Ramos (cell line): ENCODE data around the gene ABLIM2.
"Not testable (repeated sequence)": the region's sequence is repeated elsewhere in the genome, so short reads cannot be mapped to it uniquely, and the experiment has no call there.

Experiments
- in situ Hi-C: fragments of 300-500 bp; cut with MboI; formaldehyde crosslinking; loops from one replicate; pipeline ENCODE4 v1.14.3; 2022; ENCODE audit warnings: low sequenced_read_pairs; ENCODE audit not compliant: unreplicated experiment

The ABLIM2 gene

GRCh38 chr4:8144359-8144758 is 14.3 kb downstream of the ABLIM2 start:
- in situ Hi-C loops: no loop called here

GRCh38 chr4:8143392-8144140 is 15.0 kb downstream of the ABLIM2 start:
- in situ Hi-C loops: no loop called here

GRCh38 chr4:8142556-8142955 is 16.1 kb downstream of the ABLIM2 start:
- in situ Hi-C loops: no loop called here

- in situ Hi-C loops: no loop called here
Observed at GRCh38 chr4:8141935-8142334, 16.7 kb downstream of the ABLIM2 start.

- in situ Hi-C loops: no loop called here
Observed at GRCh38 chr4:8140915-8141314, 17.7 kb downstream of the ABLIM2 start.

- in situ Hi-C loops: not testable (repeated sequence)
Observed at GRCh38 chr4:8139726-8140125, 18.9 kb downstream of the ABLIM2 start.

- in situ Hi-C loops: no loop called here
Observed at GRCh38 chr4:8136972-8137710, 21.5 kb downstream of the ABLIM2 start.

- in situ Hi-C loops: no loop called here
Observed at GRCh38 chr4:8136529-8136928, 22.1 kb downstream of the ABLIM2 start.

- in situ Hi-C loops: no loop called here
Observed at GRCh38 chr4:8135666-8136065, 22.9 kb downstream of the ABLIM2 start.

GRCh38 chr4:8133897-8134563 is 24.6 kb downstream of the ABLIM2 start:
- in situ Hi-C loops: no loop called here

- in situ Hi-C loops: no loop called here
Observed at GRCh38 chr4:8132947-8133705, 25.5 kb downstream of the ABLIM2 start.

DNA sequence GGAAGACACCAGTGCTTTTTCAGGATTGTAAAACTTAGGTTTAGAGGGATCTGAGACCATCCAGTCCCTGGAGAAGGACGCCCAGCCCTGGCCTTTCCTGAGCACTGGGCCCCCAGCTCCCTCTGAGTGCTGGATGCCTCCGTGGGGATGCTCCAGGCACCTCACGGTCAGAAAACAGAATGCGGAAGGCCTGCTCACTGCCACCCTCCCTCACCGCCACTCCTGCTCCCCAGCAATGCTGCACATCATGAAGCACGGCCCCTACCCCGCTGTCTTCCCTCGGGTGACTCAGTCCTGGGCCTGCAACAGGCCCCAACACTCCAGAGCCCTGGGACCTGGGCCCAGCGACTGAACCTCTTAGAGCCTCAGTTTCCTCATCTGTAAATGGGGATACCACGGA is 26.2 kb downstream of the ABLIM2 start:
- in situ Hi-C loops: no loop called here

DNA sequence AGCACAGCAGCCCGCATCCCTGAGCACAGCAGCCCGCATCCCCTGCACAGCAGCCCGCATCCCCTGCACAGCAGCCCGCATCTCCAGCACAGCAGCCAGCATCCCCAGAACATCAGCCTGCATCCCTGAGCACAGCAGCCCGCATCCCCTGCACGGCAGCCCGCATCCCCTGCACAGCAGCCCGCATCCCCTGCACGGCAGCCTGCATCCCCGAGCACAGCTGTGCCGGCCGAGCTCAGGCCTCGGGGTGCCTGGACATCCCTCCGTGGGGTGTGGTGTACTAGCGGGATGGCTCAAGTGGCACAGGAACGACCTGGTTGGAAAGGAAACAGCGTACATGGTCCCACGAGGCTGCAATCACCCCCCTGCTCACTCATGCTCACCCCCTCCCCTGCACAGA is 26.8 kb downstream of the ABLIM2 start:
- in situ Hi-C loops: no loop called here

GRCh38 chr4:8131210-8131609 is 27.4 kb downstream of the ABLIM2 start:
- in situ Hi-C loops: no loop called here

GRCh38 chr4:8130346-8131066 is 28.1 kb downstream of the ABLIM2 start:
- in situ Hi-C loops: no loop called here

GRCh38 chr4:8129785-8130184 is 28.8 kb downstream of the ABLIM2 start:
- in situ Hi-C loops: no loop called here

DNA sequence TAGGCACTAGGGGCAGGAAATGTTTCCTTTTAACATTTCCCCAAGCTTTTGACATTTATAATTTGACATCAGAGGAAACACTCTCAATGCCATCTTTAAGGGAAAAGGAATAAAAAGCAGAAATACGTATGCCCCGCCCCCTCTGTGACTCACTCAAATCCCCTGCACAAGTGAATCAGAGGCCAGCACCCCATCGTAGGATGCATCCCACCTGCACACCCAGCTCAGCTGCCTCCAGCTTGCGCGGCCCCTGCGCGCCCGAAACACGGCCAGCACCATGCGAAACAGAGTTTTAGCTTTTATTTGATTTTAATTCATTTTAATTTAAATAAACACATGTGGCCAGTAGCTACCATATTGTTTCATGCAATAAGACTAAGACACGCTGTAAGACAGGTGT is 29.5 kb downstream of the ABLIM2 start:
- in situ Hi-C loops: no loop called here

DNA sequence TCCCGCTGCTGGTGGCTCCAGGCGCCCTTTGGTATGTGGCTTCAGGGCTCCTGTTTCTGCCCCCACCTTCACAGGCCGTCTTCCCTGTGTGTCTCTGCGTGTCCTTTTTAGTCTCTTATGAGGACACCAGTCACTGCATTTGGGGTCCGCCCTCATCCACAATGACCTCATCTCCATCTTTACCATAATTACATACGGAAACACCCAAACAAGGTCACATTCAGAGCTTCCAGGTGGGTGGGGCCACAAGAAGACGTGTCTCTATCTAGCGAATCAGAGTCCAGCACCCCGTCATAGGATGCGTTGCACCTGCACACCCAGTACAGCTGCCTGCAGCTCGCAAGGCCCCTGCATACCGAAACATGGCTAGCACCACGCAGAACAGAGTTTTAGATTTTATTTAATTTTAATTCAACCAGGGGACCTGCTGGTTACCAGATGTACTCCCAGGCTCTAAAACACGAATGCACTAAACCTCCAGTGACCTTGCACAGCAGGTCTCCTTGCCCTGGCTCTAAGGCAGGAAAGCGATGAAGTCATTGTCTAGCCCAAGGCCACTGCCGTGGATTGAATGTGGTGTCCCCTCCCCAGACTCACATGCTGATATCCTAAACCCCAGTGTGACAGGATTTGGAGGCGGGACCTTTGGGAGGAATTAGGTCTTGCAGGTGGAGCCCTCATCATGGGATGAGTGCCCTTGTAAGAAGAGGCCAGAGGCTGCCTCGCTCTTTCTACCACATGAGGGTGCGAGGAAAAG is 30.3 kb downstream of the ABLIM2 start:
- in situ Hi-C loops: no loop called here
